ENCODE results near the gene HDAC4.

- TF ChIP-seq POLR2A (IDR thresholded peaks at IDR 0.05) (no peak), CTCF (IDR thresholded peaks at IDR 0.05) (no peak)
Measured at GRCh38 chr2:239223310-239224198, 177.3 kb downstream of the HDAC4 start.
